22Rv1 (cell line): ENCODE measurements around the gene SLC33A1.

Experiments used
- ZFX ChIP-seq: fragments of 450-650 bp; IDR thresholded peaks from 2 replicates; pipeline ENCODE4 v1.6.1; 2017; ENCODE audit warnings: antibody characterized with exemption, borderline replicate concordance
- TF ChIP-seq, protein P1 (sequence below): fragments of 450-650 bp; IDR thresholded peaks from 2 replicates; pipeline ENCODE4 v1.5.1; 2017; ENCODE audit warnings: mild to moderate bottlenecking

DNA sequence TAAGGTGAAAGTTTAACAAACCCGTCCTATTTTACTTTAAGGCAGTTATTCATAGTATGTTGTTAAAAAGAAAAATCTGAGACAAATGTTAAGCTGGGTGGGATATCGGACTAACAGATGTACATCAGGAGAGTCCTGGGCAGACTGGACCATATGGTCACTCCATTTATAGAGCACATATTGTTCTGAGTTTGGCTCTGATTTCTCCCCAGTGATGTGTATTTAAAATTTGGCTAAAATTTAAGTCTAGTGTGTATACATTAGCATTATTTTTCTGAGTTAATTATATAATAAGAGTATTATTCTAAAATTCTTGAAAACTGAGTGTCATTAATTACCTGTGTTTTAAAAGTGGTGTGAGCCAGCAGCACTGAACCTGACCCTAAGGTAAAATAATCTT lies 22.3 kb upstream of the SLC33A1 start:
- TF ChIP-seq, protein P1, sequence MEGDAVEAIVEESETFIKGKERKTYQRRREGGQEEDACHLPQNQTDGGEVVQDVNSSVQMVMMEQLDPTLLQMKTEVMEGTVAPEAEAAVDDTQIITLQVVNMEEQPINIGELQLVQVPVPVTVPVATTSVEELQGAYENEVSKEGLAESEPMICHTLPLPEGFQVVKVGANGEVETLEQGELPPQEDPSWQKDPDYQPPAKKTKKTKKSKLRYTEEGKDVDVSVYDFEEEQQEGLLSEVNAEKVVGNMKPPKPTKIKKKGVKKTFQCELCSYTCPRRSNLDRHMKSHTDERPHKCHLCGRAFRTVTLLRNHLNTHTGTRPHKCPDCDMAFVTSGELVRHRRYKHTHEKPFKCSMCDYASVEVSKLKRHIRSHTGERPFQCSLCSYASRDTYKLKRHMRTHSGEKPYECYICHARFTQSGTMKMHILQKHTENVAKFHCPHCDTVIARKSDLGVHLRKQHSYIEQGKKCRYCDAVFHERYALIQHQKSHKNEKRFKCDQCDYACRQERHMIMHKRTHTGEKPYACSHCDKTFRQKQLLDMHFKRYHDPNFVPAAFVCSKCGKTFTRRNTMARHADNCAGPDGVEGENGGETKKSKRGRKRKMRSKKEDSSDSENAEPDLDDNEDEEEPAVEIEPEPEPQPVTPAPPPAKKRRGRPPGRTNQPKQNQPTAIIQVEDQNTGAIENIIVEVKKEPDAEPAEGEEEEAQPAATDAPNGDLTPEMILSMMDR, result no peak
- no peak for TF ChIP-seq ZFX
